Astrocyte of the spinal cord (primary cell): ENCODE measurements around the gene FOXB1.

ENCODE experiments used
- DNase-seq: peaks from one replicate; pipeline ENCODE4 v3.0.0; 2011; ENCODE audit warnings: low read depth, low spot score
- H3K4me3 ChIP-seq: 2 replicates; pipeline ENCODE4 v1.5.1; 2011; ENCODE audit warnings: low read depth, mild to moderate bottlenecking, low read length, moderate library complexity
- CTCF ChIP-seq: IDR thresholded peaks from 2 replicates; pipeline ENCODE4 v1.5.1; 2012; ENCODE audit warnings: low read depth, mild to moderate bottlenecking, low read length, inconsistent platforms
- in situ Hi-C: cut with HindIII; loops from 2 replicates; pipeline ENCODE4 v1.10.0; 2017; ENCODE audit warnings: low sequenced_read_pairs

Gene FOXB1

GRCh38 chr15:59966262-59966661, 37.8 kb upstream of the FOXB1 start:
- DNase-seq, result no peak
- no peak for TF ChIP-seq CTCF
- H3K4me3 ChIP-seq, result no peak overlapping the region
- in situ Hi-C loops, result no loop called here

GRCh38 chr15:59968314-59968713, 35.8 kb upstream of the FOXB1 start:
- TF ChIP-seq CTCF, result no peak
- H3K4me3 ChIP-seq, result no peak overlapping the region
- in situ Hi-C loops, result no loop called here
- no peak for DNase-seq

GRCh38 chr15:59972241-59972640, 31.9 kb upstream of the FOXB1 start:
- no peak for TF ChIP-seq CTCF
- in situ Hi-C loops, result no loop called here

GRCh38 chr15:59976480-59977271, 27.4 kb upstream of the FOXB1 start:
- in situ Hi-C loops, result no loop called here
- H3K4me3 ChIP-seq, result no peak overlapping the region
- no peak for DNase-seq
- no peak for TF ChIP-seq CTCF

More at GRCh38 chr15:59972241-59972640, 31.9 kb upstream of the FOXB1 start:
- DNase-seq, result no peak
- no peak overlapping the region for H3K4me3 ChIP-seq

GRCh38 chr15:59991834-59992233, 12.3 kb upstream of the FOXB1 start:
- H3K4me3 ChIP-seq, result no peak overlapping the region
- TF ChIP-seq CTCF, result no peak
- no peak for DNase-seq
- in situ Hi-C loops, result no loop called here

- H3K4me3 ChIP-seq, result no peak overlapping the region
- TF ChIP-seq CTCF, result no peak
- in situ Hi-C loops, result no loop called here
- DNase-seq, result no peak
Measured at GRCh38 chr15:59993041-59993750, 10.9 kb upstream of the FOXB1 start.
